Muscle of leg (tissue), 11 donors: ENCODE measurements around the gene PLD5. TPM values are rescaled to one million over a fixed set of nuclear protein-coding genes. Genes with fewer than 3 reads are reported as not detected.
A peak's percentile ranks its signal among the peaks of the same experiment; 100 is the strongest.
"Not testable (repeated sequence)": the region's sequence is repeated elsewhere in the genome, so short reads cannot be mapped to it uniquely, and the experiment has no call there.

ENCODE experiments used
- DNase-seq: peaks from one replicate; pipeline ENCODE4 v3.0.0; 2013
- H3K27ac ChIP-seq: one replicate; pipeline ENCODE4 v1.5.1; 2013; ENCODE audit warnings: mild to moderate bottlenecking, low read length, control low read depth
- H3K27me3 ChIP-seq: one replicate; pipeline ENCODE4 v1.6.1; 2013; ENCODE audit warnings: low read length; ENCODE audit not compliant: control insufficient read depth, insufficient read depth
- H3K36me3 ChIP-seq: one replicate; pipeline ENCODE4 v1.6.1; 2013; ENCODE audit warnings: low read length; ENCODE audit not compliant: control insufficient read depth, insufficient read depth
- H3K4me1 ChIP-seq: one replicate; pipeline ENCODE4 v1.6.1; 2013; ENCODE audit warnings: low read length; ENCODE audit not compliant: control insufficient read depth, insufficient read depth
- H3K4me3 ChIP-seq: one replicate; pipeline ENCODE4 v1.5.1; 2013; ENCODE audit warnings: low read length, control low read depth
- H3K9me3 ChIP-seq: replicated peaks from 2 replicates; pipeline ENCODE4 v1.6.1; 2013; ENCODE audit warnings: low read depth, low read length; ENCODE audit not compliant: control insufficient read depth
- WGBS: methylation state at CpG from one replicate; pipeline ENCODE4 v1.1.5; 2013; ENCODE audit warnings: missing lambda C conversion rate; ENCODE audit not compliant: insufficient coverage; 5-methylcytosine and 5-hydroxymethylcytosine counted together
- polyA plus RNA-seq, 8 donors: library from polyadenylated mRNA; unstranded; fragments of 120-200 nt; gene quantifications; one replicate each; pipeline versions ENCODE4 v1.2.1 to v1.2.3, GENCODE V29; 2013; ENCODE audit warnings: inconsistent platforms in 1 of 8, low replicate concordance in 1 of 8; ENCODE audit not compliant: insufficient read length in 8 of 8, insufficient read depth in 1 of 8
- total RNA-seq: library from RNA; stranded (reverse); fragments of 120-200 nt; gene quantifications from one replicate; pipeline ENCODE4 v1.2.4, GENCODE V29; 2013

Gene PLD5
- total and polyA plus RNA-seq, 9 donors: 0.56 to 1.9 (median 1.2) TPM

- Histone ChIP-seq H3K36me3 (no peaks in the 10 kb centered on the region), H3K27ac (no peak overlapping the region), H3K27me3 (no peaks in the 10 kb centered on the region), H3K4me1 (no peaks in the 10 kb centered on the region), H3K4me3 (no peak overlapping the region), H3K9me3 (peaks cover 7% of the 10 kb centered on the region)
- no peak for DNase-seq
- 92% methylated on average over 11 of the region's 12 CpGs for WGBS
Observed at GRCh38 chr1:242219905-242220304, 304.6 kb downstream of the PLD5 start.

- H3K4me3 ChIP-seq: no peak overlapping the region
- H3K27ac ChIP-seq: no peak overlapping the region
- H3K36me3 ChIP-seq: no peaks in the 10 kb centered on the region
- H3K9me3 ChIP-seq: peaks cover 7% of the 10 kb centered on the region
- H3K4me1 ChIP-seq: no peaks in the 10 kb centered on the region
- DNase-seq: no peak
- 100% methylated on average over 1 of the region's 2 CpGs for WGBS
- no peaks in the 10 kb centered on the region for H3K27me3 ChIP-seq
Observed at GRCh38 chr1:242219298-242219901, 305.1 kb downstream of the PLD5 start.

GRCh38 chr1:242216368-242216767 is 308.1 kb downstream of the PLD5 start:
- Histone ChIP-seq H3K4me3 (no peak overlapping the region), H3K36me3 (no peaks in the 10 kb centered on the region), H3K4me1 (no peaks in the 10 kb centered on the region), H3K27ac (no peak overlapping the region), H3K9me3 (peaks cover 7% of the 10 kb centered on the region), H3K27me3 (no peaks in the 10 kb centered on the region)
- no peak for DNase-seq
- 85% methylated on average over 3 of the region's 4 CpGs for WGBS

GRCh38 chr1:242214455-242214854 is 310.0 kb downstream of the PLD5 start:
- H3K27me3 ChIP-seq, H3K27ac ChIP-seq, H3K4me1 ChIP-seq, H3K4me3 ChIP-seq, DNase-seq, H3K36me3 ChIP-seq, H3K9me3 ChIP-seq: not testable (repeated sequence)
- WGBS: 38% methylated on average over 1 of the region's 3 CpGs

DNA sequence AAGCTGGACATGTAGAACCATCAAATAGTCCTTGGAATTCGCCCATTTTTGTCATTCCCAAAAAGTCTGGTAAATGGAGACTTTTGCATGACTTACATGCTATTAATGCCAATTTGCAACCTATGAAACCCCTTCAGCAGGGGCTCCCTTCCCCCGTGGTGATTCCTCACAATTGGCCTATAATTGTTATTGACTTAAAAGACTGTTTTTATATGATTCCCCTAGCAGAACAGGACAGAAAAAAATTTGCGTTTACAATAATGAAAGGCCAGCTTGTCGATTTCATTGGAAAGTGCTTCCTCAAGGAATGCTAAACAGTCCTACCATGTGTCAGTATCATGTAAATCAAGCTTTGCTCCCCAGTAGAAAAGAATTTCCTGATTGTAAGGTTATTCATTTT is 311.5 kb downstream of the PLD5 start:
- H3K27me3 ChIP-seq, H3K36me3 ChIP-seq, H3K9me3 ChIP-seq, H3K4me1 ChIP-seq, DNase-seq, H3K27ac ChIP-seq, H3K4me3 ChIP-seq: not testable (repeated sequence)
- 88% methylated on average over 1 of the region's 4 CpGs for WGBS

- 51% methylated on average over 7 of the region's 12 CpGs for WGBS
- H3K4me3 ChIP-seq: no peak overlapping the region
- DNase-seq: no peak
- no peaks in the 10 kb centered on the region for H3K36me3 ChIP-seq
- no peak overlapping the region for H3K27ac ChIP-seq
- H3K4me1 ChIP-seq: no peaks in the 10 kb centered on the region
- H3K9me3 ChIP-seq: peaks cover 7% of the 10 kb centered on the region
- H3K27me3 ChIP-seq: no peaks in the 10 kb centered on the region
Observed at GRCh38 chr1:242212401-242212800, 312.1 kb downstream of the PLD5 start.

- Histone ChIP-seq H3K4me1 (no peaks in the 10 kb centered on the region), H3K36me3 (no peaks in the 10 kb centered on the region), H3K27me3 (no peaks in the 10 kb centered on the region), H3K9me3 (peaks cover 2% of the 10 kb centered on the region), H3K27ac (no peak overlapping the region), H3K4me3 (no peak overlapping the region)
- 62% methylated on average over 6 of the region's 11 CpGs for whole genome bisulfite sequencing
- no peak for DNase-seq
Observed at GRCh38 chr1:242211254-242212022, 313.1 kb downstream of the PLD5 start.

GRCh38 chr1:242210316-242210715 is 314.2 kb downstream of the PLD5 start:
- DNase-seq, H3K9me3 ChIP-seq, H3K4me3 ChIP-seq, H3K27ac ChIP-seq, H3K36me3 ChIP-seq, H3K4me1 ChIP-seq, H3K27me3 ChIP-seq: not testable (repeated sequence)
- WGBS: 86% methylated on average over 5 of the region's 7 CpGs

- H3K27ac ChIP-seq: no peak overlapping the region
- WGBS: 48% methylated on average over 11 of the region's 11 CpGs
- H3K9me3 ChIP-seq: no peaks in the 10 kb centered on the region
- DNase-seq: peak; percentile 26
- no peaks in the 10 kb centered on the region for H3K4me1 ChIP-seq
- no peaks in the 10 kb centered on the region for H3K36me3 ChIP-seq
- no peak overlapping the region for H3K4me3 ChIP-seq
- no peaks in the 10 kb centered on the region for H3K27me3 ChIP-seq
Observed at GRCh38 chr1:242209063-242209462, 315.4 kb downstream of the PLD5 start.

DNA sequence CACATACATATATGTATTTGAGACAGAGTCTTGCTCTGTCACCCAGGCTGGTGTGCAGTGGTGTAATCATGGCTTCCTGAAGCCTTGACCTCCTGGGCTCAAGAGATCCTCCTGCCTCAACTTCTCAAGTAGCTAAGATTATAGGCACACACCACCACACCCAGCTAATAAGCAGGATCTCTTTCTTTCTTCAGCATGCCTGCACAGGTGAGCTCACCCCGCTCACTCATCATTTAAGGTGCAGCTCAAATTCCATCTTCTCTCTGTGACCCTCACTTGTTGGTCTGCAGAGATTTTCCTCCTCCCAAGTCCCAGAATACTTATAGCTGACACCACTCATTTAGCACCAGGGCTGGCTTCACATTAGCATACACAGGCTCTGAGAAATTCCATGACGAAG is 316.5 kb downstream of the PLD5 start:
- Histone ChIP-seq H3K27ac (no peak overlapping the region), H3K27me3 (no peaks in the 10 kb centered on the region), H3K9me3 (no peaks in the 10 kb centered on the region), H3K36me3 (no peaks in the 10 kb centered on the region), H3K4me1 (no peaks in the 10 kb centered on the region), H3K4me3 (no peak overlapping the region)
- no peak for DNase-seq
- WGBS: 89% methylated on average over 1 of the region's 2 CpGs
